K562 (cell line): Measurements from ENCODE around the gene CDR2L. TPM values are rescaled to one million over a fixed set of nuclear protein-coding genes. Genes with fewer than 3 reads are reported as not detected.

Source experiments
- ATAC-seq: fragments of 200-7000 bp; cut with Tn5 transposase; 3 replicates; pipeline ENCODE4 v1.9.1; 2020; ENCODE audit warnings: moderate library complexity
- BruUV-seq: library from RNA; stranded (reverse); fragments of 400-500 nt; replicated peaks from 2 replicates; lab custom pipeline; 2021; lab: Mats Ljungman, UMichigan
- CTCF ChIA-PET: fragments of 300-600 bp; formaldehyde crosslinking; extraction: SDS; loops from one replicate; lab custom pipeline; 2021; ENCODE audit warnings: low intra/inter-chr PET ratio; lab: Yijun Ruan, JAX
- POLR2A ChIA-PET: fragments of 300-600, 350-650 bp; sonication (Branson Sonifier 250); formaldehyde crosslinking; extraction: SDS; loops from one replicate; lab custom pipeline; 2021; ENCODE audit warnings: antibody characterized with exemption, inconsistent platforms; lab: Yijun Ruan, JAX
- DNase-seq, 4 experiments: peaks; one replicate each; pipeline versions ENCODE4 v3.0.0 to v3.0.0-alpha.2; 2011 to 2018; ENCODE audit warnings: low spot score in 3 of 4, mixed read lengths in 3 of 4; ENCODE audit errors: extremely low read depth in 1 of 4
- FAIRE-seq: peaks from 2 replicates; lab custom pipeline; 2011; peaks lifted over from hg19 to GRCh38; lab: Jason Lieb, UNC
- H2AFZ ChIP-seq: 2 replicates; pipeline ENCODE4 v1.6.0; 2011; ENCODE audit warnings: low read depth, low read length, control low read depth, inconsistent platforms
- H3K27ac ChIP-seq: fragments of 200-600 bp; 3 replicates; pipeline ENCODE4 v1.8.0; 2011; ENCODE audit warnings: low read depth, mild to moderate bottlenecking, control low read depth, inconsistent platforms, low read length, moderate library complexity, mixed read lengths; ENCODE audit errors: extremely low read depth
- H3K27me3 ChIP-seq, 2 experiments: fragments of 300-600 bp in 1 of 2; 2 replicates in 1 of 2; 3 replicates in 1 of 2; pipeline versions ENCODE4 v1.6.0 to v1.8.0; 2011; ENCODE audit warnings: inconsistent platforms in 2 of 2, low read length in 2 of 2, mild to moderate bottlenecking in 1 of 2, mixed read lengths in 1 of 2, moderate library complexity in 1 of 2; ENCODE audit not compliant: control insufficient read depth in 2 of 2, insufficient read depth in 2 of 2
- H3K36me3 ChIP-seq: fragments of 300-600 bp; 3 replicates; pipeline ENCODE4 v1.8.0; 2011; ENCODE audit warnings: mild to moderate bottlenecking, low read length, inconsistent platforms; ENCODE audit not compliant: control insufficient read depth, insufficient read depth
- H3K4me1 ChIP-seq, 2 experiments: fragments of 200-600 bp in 1 of 2; replicated peaks in 1 of 2; 2 replicates in 1 of 2; 3 replicates in 1 of 2; pipeline versions ENCODE4 v1.5.1 to v1.8.0; 2011; ENCODE audit warnings: inconsistent platforms in 2 of 2, low read length in 2 of 2, mild to moderate bottlenecking in 1 of 2, mixed read lengths in 1 of 2, moderate library complexity in 1 of 2; ENCODE audit not compliant: control insufficient read depth in 2 of 2, insufficient read depth in 2 of 2
- H3K4me2 ChIP-seq: 2 replicates; pipeline ENCODE4 v1.6.1; 2011; ENCODE audit warnings: low read length, control low read depth, inconsistent platforms, mixed read lengths; ENCODE audit not compliant: insufficient read depth
- H3K4me3 ChIP-seq: fragments of 200-600 bp; sonication (generic), shearing (Covaris generic); 2 replicates; pipeline ENCODE4 v1.5.1; 2016; ENCODE audit warnings: control low read depth, inconsistent platforms
- H3K79me2 ChIP-seq: fragments of 200-600 bp; 3 replicates; pipeline ENCODE4 v1.8.0; 2011; ENCODE audit warnings: low read length, inconsistent platforms; ENCODE audit not compliant: control insufficient read depth, insufficient read depth
- H3K9ac ChIP-seq, 2 experiments: 2 replicates each; pipeline versions ENCODE4 v1.6.0 to v1.6.1; 2011; ENCODE audit warnings: low read depth in 2 of 2, low read length in 2 of 2, control low read depth in 1 of 2, inconsistent platforms in 1 of 2, mild to moderate bottlenecking in 1 of 2, mixed read lengths in 1 of 2; ENCODE audit not compliant: insufficient read depth in 1 of 2
- H3K9me1 ChIP-seq: one replicate; pipeline ENCODE4 v1.6.0; 2011; ENCODE audit warnings: inconsistent platforms, mild to moderate bottlenecking, low read length, moderate library complexity; ENCODE audit not compliant: control insufficient read depth, insufficient read depth
- H3K9me3 ChIP-seq: replicated peaks from 2 replicates; pipeline ENCODE4 v1.5.1; 2011; ENCODE audit warnings: low read depth, low read length, inconsistent platforms; ENCODE audit not compliant: control insufficient read depth, insufficient read depth
- H4K20me1 ChIP-seq: replicated peaks from 2 replicates; pipeline ENCODE4 v1.6.1; 2011; ENCODE audit warnings: low read length, inconsistent platforms, mixed read lengths; ENCODE audit not compliant: control insufficient read depth, insufficient read depth
- FUS ChIP-seq: fragments of 200-400 bp; formaldehyde crosslinking; optimal IDR thresholded peaks from 2 replicates; pipeline ENCODE3; 2017; ENCODE audit warnings: low read depth, low read length
- HDAC3 ChIP-seq: fragments of 450-650 bp; IDR thresholded peaks from 2 replicates; pipeline ENCODE4 v1.6.1; 2018; ENCODE audit warnings: borderline replicate concordance, mild to moderate bottlenecking, moderate library complexity; ENCODE audit not compliant: partially characterized antibody
- HMGN3 ChIP-seq: IDR thresholded peaks from 2 replicates; pipeline ENCODE4 v1.6.1; 2011; ENCODE audit warnings: borderline replicate concordance, low read depth, mild to moderate bottlenecking, mixed read lengths, low read length; ENCODE audit not compliant: insufficient read length; ENCODE audit errors: extremely low read depth
- PHF20 ChIP-seq: fragments of 450-650 bp; IDR thresholded peaks from 2 replicates; pipeline ENCODE4 v1.6.1; 2018; ENCODE audit not compliant: partially characterized antibody
- PURB ChIP-seq: sonication (generic); formaldehyde crosslinking; IDR thresholded peaks from 2 replicates; pipeline ENCODE4 v1.9.0; 2021; ENCODE audit warnings: low read depth, mild to moderate bottlenecking, missing genetic modification reagents
- SETDB1 ChIP-seq: IDR thresholded peaks from one replicate; pipeline ENCODE4 v1.6.1; 2012; ENCODE audit warnings: low read length, control low read depth, inconsistent platforms
- SMC3 ChIP-seq: conservative IDR thresholded peaks from 2 replicates; pipeline ENCODE4 v1.6.1; 2011; ENCODE audit warnings: low read depth, low read length, improper control_type of control experiment; ENCODE audit not compliant: insufficient read depth
- XRCC3 ChIP-seq: fragments of 450-650 bp; IDR thresholded peaks from 2 replicates; pipeline ENCODE4 v1.6.1; 2017; ENCODE audit warnings: mild to moderate bottlenecking, moderate library complexity
- WGBS: fragments of 100-300 bp; shearing (Covaris generic); methylation state at CpG from one replicate; pipeline ENCODE4 v1.1.6; 2016; ENCODE audit warnings: low coverage, mixed read lengths; ENCODE audit not compliant: insufficient coverage; ENCODE audit errors: missing lambda C conversion rate; 5-methylcytosine and 5-hydroxymethylcytosine counted together
- in situ Hi-C: fragments of 300-500 bp; cut with MboI; formaldehyde crosslinking; loops from 4 replicates; pipeline ENCODE4 v1.15.0; 2018; ENCODE audit warnings: inconsistent platforms, mixed read lengths
- intact Hi-C: fragments of 100-400 bp; cut with micrococcal nuclease; formaldehyde crosslinking; loops from 2 replicates; pipeline ENCODE4 v1.14.2; 2022
- polyA plus RNA-seq, 8 experiments: library from polyadenylated mRNA; depleted of rRNA in 4 of 8; stranded (reverse) in 5 of 8; unstranded in 3 of 8; fragments of >200 nt; fragmentation: Nextera tagmentation in 2 of 8; fragmentation: Illumina TruSeq in 1 of 8; extraction: Ambion mirVana in 2 of 8; extraction: Trizol in 1 of 8; gene quantifications; 2 replicates each; pipeline versions ENCODE4 v1.2.1 to v1.2.3, GENCODE V29; 2011 to 2014; ENCODE audit warnings: inconsistent platforms in 1 of 8, missing spikeins in 1 of 8
- total RNA-seq, 7 experiments: library from RNA; depleted of rRNA in 6 of 7; stranded (reverse); fragments of >200 nt in 6 of 7; fragmentation: Illumina TruSeq in 2 of 7; extraction: Trizol in 2 of 7; gene quantifications; 2 replicates each; pipeline versions ENCODE4 v1.2.1 to v1.2.3, GENCODE V29; 2011 to 2021; ENCODE audit warnings: low replicate concordance in 1 of 7
- TF ChIP-seq, protein P1 (sequence below): sonication (generic); formaldehyde crosslinking; IDR thresholded peaks from 2 replicates; pipeline ENCODE4 v1.5.0; 2020; ENCODE audit warnings: missing genetic modification reagents
- TF ChIP-seq, protein P2 (sequence below): fragments of 450-650 bp; formaldehyde crosslinking; IDR thresholded peaks from 2 replicates; pipeline ENCODE4 v1.4.0; 2022; ENCODE audit warnings: mild to moderate bottlenecking, moderate library complexity
- TF ChIP-seq, protein P3 (sequence below): fragments of 250-450 bp; sonication (Bioruptor Pico); IDR thresholded peaks from 2 replicates; pipeline ENCODE4 v1.4.0; 2020; ENCODE audit warnings: mild to moderate bottlenecking
- TF ChIP-seq, protein P4 (sequence below): fragments of 250-450 bp; sonication (Bioruptor Pico); IDR thresholded peaks from 2 replicates; pipeline ENCODE4 v1.5.0; 2022; ENCODE audit warnings: mild to moderate bottlenecking
- TF ChIP-seq, protein P5 (sequence below): sonication (generic); formaldehyde crosslinking; IDR thresholded peaks from 2 replicates; pipeline ENCODE4 v1.8.1; 2022; ENCODE audit warnings: missing genetic modification reagents

CDR2L gene
- total and polyA plus RNA-seq, 9 of the 15 experiments (the other 6 are each of a cell fraction or from before 2014, with no cell fraction given): 2.7 to 16.0 (median 7.3) TPM

DNA sequence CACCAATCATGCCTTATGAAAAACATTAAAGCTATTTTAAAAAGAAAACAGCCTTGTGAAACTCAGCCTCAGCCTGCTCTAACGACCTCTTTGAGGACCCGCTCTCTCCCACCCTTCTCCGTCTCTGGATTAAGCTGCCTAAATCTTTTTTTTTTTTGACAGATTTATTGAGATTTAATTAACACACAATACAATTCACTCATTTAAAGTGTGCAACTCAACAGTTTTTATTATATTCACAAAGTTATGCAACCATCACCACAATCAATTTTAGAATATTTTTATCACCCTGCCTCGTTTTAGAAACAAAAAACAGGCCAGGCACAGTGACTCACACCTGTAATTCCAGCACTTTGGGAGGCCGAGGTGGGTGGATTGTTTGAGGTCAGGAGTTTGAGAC, 8.4 kb downstream of the CDR2L start (continued):
- TF ChIP-seq PURB (CRISPR knock-in tag): no peak
- no peak for TF ChIP-seq HDAC3
- TF ChIP-seq, protein P1, sequence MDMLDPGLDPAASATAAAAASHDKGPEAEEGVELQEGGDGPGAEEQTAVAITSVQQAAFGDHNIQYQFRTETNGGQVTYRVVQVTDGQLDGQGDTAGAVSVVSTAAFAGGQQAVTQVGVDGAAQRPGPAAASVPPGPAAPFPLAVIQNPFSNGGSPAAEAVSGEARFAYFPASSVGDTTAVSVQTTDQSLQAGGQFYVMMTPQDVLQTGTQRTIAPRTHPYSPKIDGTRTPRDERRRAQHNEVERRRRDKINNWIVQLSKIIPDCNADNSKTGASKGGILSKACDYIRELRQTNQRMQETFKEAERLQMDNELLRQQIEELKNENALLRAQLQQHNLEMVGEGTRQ: no peak
- TF ChIP-seq, protein P2, sequence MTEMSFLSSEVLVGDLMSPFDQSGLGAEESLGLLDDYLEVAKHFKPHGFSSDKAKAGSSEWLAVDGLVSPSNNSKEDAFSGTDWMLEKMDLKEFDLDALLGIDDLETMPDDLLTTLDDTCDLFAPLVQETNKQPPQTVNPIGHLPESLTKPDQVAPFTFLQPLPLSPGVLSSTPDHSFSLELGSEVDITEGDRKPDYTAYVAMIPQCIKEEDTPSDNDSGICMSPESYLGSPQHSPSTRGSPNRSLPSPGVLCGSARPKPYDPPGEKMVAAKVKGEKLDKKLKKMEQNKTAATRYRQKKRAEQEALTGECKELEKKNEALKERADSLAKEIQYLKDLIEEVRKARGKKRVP: no peak
- TF ChIP-seq SMC3: no peak

DNA sequence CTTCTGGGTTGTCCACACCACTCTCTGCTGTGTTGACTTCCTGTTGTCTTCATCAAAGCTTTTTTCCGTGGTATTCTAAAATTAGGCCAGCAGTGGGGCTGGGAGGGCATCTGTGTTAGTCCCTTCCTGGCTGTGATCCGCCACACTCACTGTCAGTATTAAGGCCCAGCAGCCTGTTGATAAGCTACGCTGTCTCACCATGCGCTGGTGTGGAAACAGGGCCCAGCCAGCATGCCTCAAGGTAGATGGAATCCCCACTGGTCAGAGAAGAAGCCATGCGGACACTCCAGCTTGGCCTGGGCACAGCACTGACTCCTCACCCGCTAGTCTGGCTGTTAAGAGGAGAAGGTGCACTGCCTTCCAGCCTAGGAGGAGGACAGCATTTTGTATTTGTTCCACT, 11.4 kb downstream of the CDR2L start:
- ATAC-seq (peak; percentile 31; the same call in 1 of the 3 replicates), FAIRE-seq (no peak), DNase-seq (no peak)
- ChIA-PET CTCF (no interaction called here), POLR2A (interaction anchor here (0.7 to 7.2 kb wide), 5 partner anchors 9 to 50 kb away, joined by 3 to 56 read pairs (median 7); partner anchors contain the start of genes CDR2L and MRPL58)
- Histone ChIP-seq H3K4me2 (no peak overlapping the region), H3K27me3 (no peaks in the 10 kb centered on the region), H3K9me1 (no peaks in the 10 kb centered on the region), H3K36me3 (peaks cover 21% of the 10 kb centered on the region; the same call in 1 of the 3 replicates), H3K4me1 (peaks cover 0 to 10% of the 10 kb centered on the region in 2 experiments; a peak in 2 of 5 replicates), H3K9me3 (no peaks in the 10 kb centered on the region), H3K4me3 (no peak overlapping the region), H3K79me2 (no peaks in the 10 kb centered on the region), H3K9ac (peak overlapping the region in 1 of 2 experiments; percentile 14; a peak in 1 of 4 replicates), H2AFZ (no peak overlapping the region), H3K27ac (no peak overlapping the region), H4K20me1 (no peaks in the 10 kb centered on the region)
- in situ Hi-C loops: no loop called here
- WGBS: 64% methylated on average over 6 of the region's 6 CpGs
- intact Hi-C loops: no loop called here
- BruUV-seq: no TSS peak
- TF ChIP-seq SETDB1 (no peak), PHF20 (no peak), XRCC3 (no peak), HMGN3 (no peak), FUS (no peak)
- TF ChIP-seq, protein P3, sequence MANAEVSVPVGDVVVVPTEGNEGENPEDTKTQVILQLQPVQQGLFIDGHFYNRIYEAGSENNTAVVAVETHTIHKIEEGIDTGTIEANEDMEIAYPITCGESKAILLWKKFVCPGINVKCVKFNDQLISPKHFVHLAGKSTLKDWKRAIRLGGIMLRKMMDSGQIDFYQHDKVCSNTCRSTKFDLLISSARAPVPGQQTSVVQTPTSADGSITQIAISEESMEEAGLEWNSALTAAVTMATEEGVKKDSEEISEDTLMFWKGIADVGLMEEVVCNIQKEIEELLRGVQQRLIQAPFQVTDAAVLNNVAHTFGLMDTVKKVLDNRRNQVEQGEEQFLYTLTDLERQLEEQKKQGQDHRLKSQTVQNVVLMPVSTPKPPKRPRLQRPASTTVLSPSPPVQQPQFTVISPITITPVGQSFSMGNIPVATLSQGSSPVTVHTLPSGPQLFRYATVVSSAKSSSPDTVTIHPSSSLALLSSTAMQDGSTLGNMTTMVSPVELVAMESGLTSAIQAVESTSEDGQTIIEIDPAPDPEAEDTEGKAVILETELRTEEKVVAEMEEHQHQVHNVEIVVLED (CRISPR knock-in tag): no peak
- TF ChIP-seq, protein P4, sequence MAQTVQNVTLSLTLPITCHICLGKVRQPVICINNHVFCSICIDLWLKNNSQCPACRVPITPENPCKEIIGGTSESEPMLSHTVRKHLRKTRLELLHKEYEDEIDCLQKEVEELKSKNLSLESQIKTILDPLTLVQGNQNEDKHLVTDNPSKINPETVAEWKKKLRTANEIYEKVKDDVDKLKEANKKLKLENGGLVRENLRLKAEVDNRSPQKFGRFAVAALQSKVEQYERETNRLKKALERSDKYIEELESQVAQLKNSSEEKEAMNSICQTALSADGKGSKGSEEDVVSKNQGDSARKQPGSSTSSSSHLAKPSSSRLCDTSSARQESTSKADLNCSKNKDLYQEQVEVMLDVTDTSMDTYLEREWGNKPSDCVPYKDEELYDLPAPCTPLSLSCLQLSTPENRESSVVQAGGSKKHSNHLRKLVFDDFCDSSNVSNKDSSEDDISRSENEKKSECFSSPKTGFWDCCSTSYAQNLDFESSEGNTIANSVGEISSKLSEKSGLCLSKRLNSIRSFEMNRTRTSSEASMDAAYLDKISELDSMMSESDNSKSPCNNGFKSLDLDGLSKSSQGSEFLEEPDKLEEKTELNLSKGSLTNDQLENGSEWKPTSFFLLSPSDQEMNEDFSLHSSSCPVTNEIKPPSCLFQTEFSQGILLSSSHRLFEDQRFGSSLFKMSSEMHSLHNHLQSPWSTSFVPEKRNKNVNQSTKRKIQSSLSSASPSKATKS (CRISPR knock-in tag): no peak
- TF ChIP-seq, protein P5, sequence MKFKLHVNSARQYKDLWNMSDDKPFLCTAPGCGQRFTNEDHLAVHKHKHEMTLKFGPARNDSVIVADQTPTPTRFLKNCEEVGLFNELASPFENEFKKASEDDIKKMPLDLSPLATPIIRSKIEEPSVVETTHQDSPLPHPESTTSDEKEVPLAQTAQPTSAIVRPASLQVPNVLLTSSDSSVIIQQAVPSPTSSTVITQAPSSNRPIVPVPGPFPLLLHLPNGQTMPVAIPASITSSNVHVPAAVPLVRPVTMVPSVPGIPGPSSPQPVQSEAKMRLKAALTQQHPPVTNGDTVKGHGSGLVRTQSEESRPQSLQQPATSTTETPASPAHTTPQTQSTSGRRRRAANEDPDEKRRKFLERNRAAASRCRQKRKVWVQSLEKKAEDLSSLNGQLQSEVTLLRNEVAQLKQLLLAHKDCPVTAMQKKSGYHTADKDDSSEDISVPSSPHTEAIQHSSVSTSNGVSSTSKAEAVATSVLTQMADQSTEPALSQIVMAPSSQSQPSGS (CRISPR knock-in tag): no peak
